Measurements from ENCODE around the gene KAZALD1. TPM values are rescaled to one million over a fixed set of nuclear protein-coding genes. Genes with fewer than 3 reads are reported as not detected.

Gene KAZALD1
- total RNA-seq, 1 donor from 2014 or later, result 2.0 TPM

DNA sequence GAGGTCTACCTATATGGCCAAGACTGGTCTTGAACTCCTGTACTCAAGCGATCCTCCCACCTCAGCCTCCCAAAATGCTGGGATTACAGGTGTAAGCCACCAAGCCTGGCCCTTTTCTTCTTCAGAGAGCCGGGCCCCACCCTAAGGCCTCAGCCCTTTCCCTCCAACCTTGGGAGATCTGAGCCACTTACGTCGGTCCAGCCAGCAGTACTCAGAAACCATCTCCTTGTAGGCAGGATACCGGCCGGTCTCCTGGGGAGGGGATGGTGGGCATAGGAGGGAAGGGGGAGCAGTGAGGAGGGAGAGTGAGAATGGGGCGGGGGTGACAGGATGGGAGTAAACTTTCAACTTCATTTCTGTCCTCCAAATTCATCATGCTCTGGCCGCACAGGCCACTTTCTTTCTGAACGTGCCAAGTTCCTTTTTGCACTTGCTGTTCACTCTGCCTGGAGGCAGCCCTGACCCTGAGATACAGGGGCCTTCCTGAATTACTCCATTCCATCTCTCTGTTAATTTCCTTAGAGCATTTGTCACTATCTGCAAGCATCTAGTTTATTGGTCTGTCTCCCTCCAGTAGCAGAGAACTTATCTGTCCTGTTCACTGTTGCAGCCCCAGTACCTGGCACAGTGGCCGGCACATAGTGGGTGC is 41.2 kb upstream of the KAZALD1 start:
- TF ChIP-seq, protein P1, sequence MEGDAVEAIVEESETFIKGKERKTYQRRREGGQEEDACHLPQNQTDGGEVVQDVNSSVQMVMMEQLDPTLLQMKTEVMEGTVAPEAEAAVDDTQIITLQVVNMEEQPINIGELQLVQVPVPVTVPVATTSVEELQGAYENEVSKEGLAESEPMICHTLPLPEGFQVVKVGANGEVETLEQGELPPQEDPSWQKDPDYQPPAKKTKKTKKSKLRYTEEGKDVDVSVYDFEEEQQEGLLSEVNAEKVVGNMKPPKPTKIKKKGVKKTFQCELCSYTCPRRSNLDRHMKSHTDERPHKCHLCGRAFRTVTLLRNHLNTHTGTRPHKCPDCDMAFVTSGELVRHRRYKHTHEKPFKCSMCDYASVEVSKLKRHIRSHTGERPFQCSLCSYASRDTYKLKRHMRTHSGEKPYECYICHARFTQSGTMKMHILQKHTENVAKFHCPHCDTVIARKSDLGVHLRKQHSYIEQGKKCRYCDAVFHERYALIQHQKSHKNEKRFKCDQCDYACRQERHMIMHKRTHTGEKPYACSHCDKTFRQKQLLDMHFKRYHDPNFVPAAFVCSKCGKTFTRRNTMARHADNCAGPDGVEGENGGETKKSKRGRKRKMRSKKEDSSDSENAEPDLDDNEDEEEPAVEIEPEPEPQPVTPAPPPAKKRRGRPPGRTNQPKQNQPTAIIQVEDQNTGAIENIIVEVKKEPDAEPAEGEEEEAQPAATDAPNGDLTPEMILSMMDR (IDR thresholded peaks at IDR 0.05; ENCODE audit: insufficient read depth, low read length, poor library complexity, severe bottlenecking), result no peak
- no peak for DNase-seq (ENCODE audit: low read depth)
- H3K27me3 ChIP-seq (ENCODE audit: control insufficient read depth, insufficient read depth, low read length), result peaks cover 17% of the 10 kb centered on the region
- H3K4me3 ChIP-seq (ENCODE audit: low read depth, low read length), result no peak overlapping the region
- no peaks in the 10 kb centered on the region for H3K36me3 ChIP-seq (ENCODE audit: control insufficient read depth, insufficient read depth, low read length)

DNA sequence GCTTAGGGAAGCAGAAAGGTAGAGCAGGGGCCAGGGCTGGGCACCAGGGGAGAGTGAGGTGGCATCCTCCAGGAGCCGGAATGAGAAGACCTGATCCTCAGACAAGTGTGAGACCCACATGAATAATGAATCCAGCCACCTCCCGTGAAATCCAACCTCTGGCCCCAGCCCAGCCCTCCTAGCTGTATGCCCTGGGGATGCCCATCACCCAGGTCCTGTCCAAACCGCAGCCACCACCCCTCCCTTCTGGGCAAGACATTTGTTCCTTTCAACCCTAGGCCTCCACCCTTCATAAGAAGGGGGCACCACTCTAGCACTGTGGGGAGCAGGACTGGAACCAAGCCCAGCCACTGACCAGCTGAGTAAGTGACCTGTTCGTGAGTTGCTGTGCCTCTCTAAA is 40.5 kb upstream of the KAZALD1 start:
- H3K27me3 ChIP-seq (ENCODE audit: control insufficient read depth, insufficient read depth, low read length), result peaks cover 17% of the 10 kb centered on the region
- no peak for DNase-seq (ENCODE audit: low read depth)
- TF ChIP-seq, protein P1 (IDR thresholded peaks at IDR 0.05; ENCODE audit: insufficient read depth, low read length, poor library complexity, severe bottlenecking), result no peak
- H3K4me3 ChIP-seq (ENCODE audit: low read depth, low read length), result no peak overlapping the region
- no peaks in the 10 kb centered on the region for H3K36me3 ChIP-seq (ENCODE audit: control insufficient read depth, insufficient read depth, low read length)

DNA sequence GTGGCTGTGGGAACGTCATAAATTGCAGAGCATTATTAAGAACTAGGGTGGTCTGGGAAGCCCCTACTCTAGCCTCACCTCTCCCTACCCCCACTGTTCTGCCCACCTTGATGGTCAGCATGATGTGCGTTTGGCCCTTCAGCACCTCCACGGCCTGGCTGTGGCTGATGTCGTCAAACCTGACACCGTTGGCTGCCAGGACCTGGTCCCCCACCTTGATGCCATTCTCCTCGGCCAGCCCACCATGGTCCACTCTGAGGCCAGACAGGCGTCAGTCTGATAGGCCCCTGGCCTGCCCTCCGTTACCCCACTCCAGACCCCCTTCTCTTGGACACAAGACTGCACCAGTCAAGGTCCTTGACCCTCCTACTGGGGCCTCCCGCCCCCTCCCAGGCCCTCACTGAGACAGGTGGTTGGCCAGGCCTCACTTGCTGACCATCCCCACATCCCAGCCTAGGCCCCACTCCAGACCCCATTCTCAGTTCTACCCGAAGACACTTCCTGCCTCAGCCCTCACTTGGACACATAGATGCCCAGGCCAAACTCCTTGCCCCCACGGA is 40.0 kb upstream of the KAZALD1 start:
- H3K4me3 ChIP-seq (ENCODE audit: low read depth, low read length), result no peak overlapping the region

DNA sequence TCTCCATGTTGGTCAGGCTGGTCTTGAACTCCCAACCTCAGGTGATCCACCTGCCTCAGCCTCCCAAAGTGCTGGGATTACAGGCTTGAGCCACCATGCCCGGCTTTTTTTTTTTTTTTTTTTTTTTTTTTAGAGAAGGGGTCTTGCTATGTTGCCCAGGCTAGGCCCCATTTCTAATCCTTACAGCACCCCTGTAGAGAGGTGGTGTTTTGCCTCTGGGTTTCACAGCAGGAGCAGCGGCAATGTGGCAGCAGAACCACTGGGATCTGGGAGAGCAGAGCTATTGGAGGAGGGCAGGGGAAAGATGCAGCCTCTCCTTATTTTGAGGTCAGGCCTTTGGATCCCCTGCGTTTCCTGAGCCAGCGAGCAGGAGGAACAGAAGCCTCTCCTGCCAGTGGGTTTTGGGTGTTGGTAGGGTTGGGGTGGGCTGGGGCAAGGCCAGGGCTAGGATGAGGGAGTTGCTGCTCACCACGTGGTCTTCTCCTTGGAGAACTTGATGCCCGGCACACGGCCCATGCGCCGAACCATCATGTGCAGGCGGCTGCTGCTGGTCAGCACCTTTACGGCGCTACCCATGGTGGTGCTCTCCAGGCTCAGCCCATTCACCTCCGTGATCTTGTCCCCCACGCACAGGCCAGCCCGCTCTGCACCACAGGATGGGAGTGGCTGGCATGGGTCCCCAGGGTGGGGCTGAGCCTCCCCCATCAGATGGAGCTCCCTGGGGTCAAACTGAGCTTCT is 38.7 kb upstream of the KAZALD1 start:
- peaks cover 10% of the 10 kb centered on the region for H3K27me3 ChIP-seq (ENCODE audit: control insufficient read depth, insufficient read depth, low read length)

More for the DNA sequence above, 40.0 kb upstream of the KAZALD1 start:
- TF ChIP-seq, protein P1 (IDR thresholded peaks at IDR 0.05; ENCODE audit: insufficient read depth, low read length, poor library complexity, severe bottlenecking), result no peak
- DNase-seq (ENCODE audit: low read depth), result no peak
- Histone ChIP-seq H3K36me3 (ENCODE audit: control insufficient read depth, insufficient read depth, low read length) (no peaks in the 10 kb centered on the region), H3K27me3 (ENCODE audit: control insufficient read depth, insufficient read depth, low read length) (peaks cover 16% of the 10 kb centered on the region)

DNA sequence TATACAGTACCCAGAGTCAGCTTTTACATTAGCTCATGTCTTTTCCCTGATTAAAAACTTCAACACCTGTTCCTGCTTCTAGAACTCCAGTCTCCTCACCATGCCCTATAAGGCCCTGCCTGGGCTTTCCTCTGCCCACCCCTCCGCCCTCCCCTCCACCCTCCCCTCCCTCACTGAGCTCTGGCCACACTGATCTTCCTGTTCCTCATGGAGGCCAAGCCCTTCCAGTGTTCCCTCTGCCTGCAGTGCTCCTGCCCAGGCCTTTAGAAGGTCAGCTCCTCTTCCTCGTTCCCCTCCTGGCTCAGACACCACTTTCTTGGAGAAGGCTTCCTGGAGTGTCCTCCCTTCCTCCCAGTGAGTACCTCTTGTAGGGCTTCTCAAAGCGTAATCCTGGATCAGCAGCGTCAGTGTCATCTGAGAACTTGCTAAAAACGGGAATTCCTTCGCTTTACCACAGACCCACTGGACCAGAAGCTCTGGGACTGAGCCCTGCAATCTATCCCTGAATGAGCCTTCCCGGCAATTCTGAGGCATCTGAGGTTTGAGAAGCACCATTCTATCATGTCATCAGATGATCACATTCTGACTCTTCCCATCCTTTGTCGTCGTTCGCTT is 34.6 kb upstream of the KAZALD1 start:
- DNase-seq (ENCODE audit: low read depth), result no peak
- H3K4me3 ChIP-seq (ENCODE audit: low read depth, low read length), result no peak overlapping the region
- no peaks in the 10 kb centered on the region for H3K36me3 ChIP-seq (ENCODE audit: control insufficient read depth, insufficient read depth, low read length)
- TF ChIP-seq, protein P1 (IDR thresholded peaks at IDR 0.05; ENCODE audit: insufficient read depth, low read length, poor library complexity, severe bottlenecking), result no peak
- no peaks in the 10 kb centered on the region for H3K27me3 ChIP-seq (ENCODE audit: control insufficient read depth, insufficient read depth, low read length)

More for the DNA sequence above, 38.7 kb upstream of the KAZALD1 start:
- DNase-seq (ENCODE audit: low read depth), result no peak
- H3K4me3 ChIP-seq (ENCODE audit: low read depth, low read length), result no peak overlapping the region
- TF ChIP-seq, protein P1 (IDR thresholded peaks at IDR 0.05; ENCODE audit: insufficient read depth, low read length, poor library complexity, severe bottlenecking), result no peak
- no peaks in the 10 kb centered on the region for H3K36me3 ChIP-seq (ENCODE audit: control insufficient read depth, insufficient read depth, low read length)
